ENCODE results near the gene RNF141.

DNA sequence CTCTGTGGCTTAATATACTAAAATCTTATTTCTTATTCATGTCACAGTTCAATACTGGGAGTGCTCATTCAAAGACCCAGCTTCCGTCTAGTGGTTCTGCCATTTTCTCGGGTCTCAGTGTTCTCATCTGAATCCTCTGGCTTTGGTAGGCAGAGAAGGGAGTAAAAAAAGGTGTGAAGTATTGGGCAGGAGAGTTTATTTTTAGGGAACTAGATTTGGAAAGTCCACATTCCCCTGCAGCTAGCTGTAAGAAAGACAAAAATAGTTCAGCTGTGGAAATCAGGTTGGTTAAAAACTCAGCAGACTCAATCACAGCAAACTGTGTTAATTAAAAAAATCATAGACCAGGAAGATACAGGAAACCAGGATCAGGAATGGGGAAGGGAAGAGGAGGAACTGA lies 31.5 kb upstream of the RNF141 start:
- TF ChIP-seq EP300 (IDR thresholded peaks at IDR 0.05) (no peak), POLR2A (IDR thresholded peaks at IDR 0.05) (no peak), POLR2AphosphoS5 (IDR thresholded peaks at IDR 0.05) (no peak)
- TF ChIP-seq, protein P1, sequence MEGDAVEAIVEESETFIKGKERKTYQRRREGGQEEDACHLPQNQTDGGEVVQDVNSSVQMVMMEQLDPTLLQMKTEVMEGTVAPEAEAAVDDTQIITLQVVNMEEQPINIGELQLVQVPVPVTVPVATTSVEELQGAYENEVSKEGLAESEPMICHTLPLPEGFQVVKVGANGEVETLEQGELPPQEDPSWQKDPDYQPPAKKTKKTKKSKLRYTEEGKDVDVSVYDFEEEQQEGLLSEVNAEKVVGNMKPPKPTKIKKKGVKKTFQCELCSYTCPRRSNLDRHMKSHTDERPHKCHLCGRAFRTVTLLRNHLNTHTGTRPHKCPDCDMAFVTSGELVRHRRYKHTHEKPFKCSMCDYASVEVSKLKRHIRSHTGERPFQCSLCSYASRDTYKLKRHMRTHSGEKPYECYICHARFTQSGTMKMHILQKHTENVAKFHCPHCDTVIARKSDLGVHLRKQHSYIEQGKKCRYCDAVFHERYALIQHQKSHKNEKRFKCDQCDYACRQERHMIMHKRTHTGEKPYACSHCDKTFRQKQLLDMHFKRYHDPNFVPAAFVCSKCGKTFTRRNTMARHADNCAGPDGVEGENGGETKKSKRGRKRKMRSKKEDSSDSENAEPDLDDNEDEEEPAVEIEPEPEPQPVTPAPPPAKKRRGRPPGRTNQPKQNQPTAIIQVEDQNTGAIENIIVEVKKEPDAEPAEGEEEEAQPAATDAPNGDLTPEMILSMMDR (IDR thresholded peaks at IDR 0.05): no peak

Measured in sigmoid colon (tissue), 4 donors.